ENCODE data around the gene ECI1. TPM values are rescaled to one million over a fixed set of nuclear protein-coding genes. Genes with fewer than 3 reads are reported as not detected.

ECI1 gene
- total and polyA plus RNA-seq, 2 of the 13 experiments (the other 11 are each of a cell fraction or from before 2014, with no cell fraction given): 82.0 to 102 TPM

DNA sequence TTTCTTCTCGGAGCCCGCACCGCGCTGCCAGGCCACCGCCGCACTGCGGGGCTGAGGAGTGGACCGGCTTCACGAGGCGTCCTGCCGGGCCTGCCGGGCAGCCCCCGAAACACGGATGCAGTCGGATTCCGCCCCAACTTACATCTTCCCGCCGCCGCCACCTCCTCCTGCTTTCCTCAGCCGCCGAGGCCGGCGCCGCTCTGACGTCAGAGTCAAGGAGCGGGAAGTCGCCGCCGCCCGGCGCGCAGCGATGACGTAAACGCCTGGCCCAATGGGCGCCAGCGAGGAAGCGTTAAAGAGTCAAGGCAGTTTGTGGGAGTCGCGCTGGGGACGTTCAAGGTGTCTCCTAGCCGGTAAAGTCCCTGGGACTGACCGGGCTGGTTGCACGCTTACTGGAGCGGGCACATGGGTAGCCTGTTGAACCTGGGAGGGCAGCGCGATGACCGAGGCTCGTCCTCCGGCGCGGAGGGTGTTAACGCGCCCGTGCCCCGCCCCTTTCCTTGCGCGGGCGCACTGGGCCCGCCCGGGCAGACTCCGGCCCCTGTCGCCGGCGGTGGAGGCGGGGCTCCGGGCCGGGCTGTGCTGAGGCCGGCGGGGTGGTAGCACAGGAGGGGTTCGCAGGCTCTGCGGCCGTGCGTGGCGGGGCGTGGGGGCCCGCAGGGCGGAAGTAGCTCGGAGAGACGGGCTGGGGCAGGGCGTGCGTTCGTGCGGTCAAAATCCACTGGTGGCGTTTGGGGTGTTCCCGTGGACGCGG lies 16.7 kb upstream of the ECI1 start, which contains the start of gene RNPS1 (continued):
- TF ChIP-seq, protein P1, sequence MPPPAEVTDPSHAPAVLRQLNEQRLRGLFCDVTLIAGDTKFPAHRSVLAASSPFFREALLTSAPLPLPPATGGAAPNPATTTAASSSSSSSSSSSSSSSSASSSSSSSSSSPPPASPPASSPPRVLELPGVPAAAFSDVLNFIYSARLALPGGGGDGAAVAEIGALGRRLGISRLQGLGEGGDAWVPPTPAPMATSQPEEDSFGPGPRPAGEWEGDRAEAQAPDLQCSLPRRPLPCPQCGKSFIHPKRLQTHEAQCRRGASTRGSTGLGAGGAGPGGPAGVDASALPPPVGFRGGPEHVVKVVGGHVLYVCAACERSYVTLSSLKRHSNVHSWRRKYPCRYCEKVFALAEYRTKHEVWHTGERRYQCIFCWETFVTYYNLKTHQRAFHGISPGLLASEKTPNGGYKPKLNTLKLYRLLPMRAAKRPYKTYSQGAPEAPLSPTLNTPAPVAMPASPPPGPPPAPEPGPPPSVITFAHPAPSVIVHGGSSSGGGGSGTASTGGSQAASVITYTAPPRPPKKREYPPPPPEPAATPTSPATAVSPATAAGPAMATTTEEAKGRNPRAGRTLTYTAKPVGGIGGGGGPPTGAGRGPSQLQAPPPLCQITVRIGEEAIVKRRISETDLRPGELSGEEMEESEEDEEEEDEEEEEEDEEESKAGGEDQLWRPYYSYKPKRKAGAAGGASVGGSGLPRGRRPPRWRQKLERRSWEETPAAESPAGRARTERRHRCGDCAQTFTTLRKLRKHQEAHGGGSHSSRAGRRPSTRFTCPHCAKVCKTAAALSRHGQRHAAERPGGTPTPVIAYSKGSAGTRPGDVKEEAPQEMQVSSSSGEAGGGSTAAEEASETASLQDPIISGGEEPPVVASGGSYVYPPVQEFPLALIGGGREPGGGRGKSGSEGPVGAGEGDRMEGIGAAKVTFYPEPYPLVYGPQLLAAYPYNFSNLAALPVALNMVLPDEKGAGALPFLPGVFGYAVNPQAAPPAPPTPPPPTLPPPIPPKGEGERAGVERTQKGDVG (CRISPR knock-in tag; IDR thresholded peaks at IDR 0.05; ENCODE audit: borderline replicate concordance): 0 out of 2 replicates have a peak, but pooled peaks have one; percentile 36
- TF ChIP-seq, protein P2, sequence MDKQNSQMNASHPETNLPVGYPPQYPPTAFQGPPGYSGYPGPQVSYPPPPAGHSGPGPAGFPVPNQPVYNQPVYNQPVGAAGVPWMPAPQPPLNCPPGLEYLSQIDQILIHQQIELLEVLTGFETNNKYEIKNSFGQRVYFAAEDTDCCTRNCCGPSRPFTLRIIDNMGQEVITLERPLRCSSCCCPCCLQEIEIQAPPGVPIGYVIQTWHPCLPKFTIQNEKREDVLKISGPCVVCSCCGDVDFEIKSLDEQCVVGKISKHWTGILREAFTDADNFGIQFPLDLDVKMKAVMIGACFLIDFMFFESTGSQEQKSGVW (CRISPR knock-in tag; IDR thresholded peaks at IDR 0.05; ENCODE audit: borderline replicate concordance): no peak
- TF ChIP-seq ZNF124 (CRISPR knock-in tag; IDR thresholded peaks at IDR 0.05): peak; percentile 67; the same call in 1 of the 2 replicates
- no peak for TF ChIP-seq WIZ (CRISPR knock-in tag; IDR thresholded peaks at IDR 0.05)
- TF ChIP-seq ZBTB42 (CRISPR knock-in tag; IDR thresholded peaks at IDR 0.05): no peak; the same call in 1 of the 2 replicates
- peak; percentile 50; the same call in 1 of the 2 replicates for TF ChIP-seq NCOR1 (IDR thresholded peaks at IDR 0.05; ENCODE audit: borderline replicate concordance, low read length)
- TF ChIP-seq, protein P3, sequence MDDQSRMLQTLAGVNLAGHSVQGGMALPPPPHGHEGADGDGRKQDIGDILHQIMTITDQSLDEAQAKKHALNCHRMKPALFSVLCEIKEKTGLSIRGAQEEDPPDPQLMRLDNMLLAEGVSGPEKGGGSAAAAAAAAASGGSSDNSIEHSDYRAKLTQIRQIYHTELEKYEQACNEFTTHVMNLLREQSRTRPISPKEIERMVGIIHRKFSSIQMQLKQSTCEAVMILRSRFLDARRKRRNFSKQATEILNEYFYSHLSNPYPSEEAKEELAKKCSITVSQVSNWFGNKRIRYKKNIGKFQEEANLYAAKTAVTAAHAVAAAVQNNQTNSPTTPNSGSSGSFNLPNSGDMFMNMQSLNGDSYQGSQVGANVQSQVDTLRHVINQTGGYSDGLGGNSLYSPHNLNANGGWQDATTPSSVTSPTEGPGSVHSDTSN (CRISPR knock-in tag; IDR thresholded peaks at IDR 0.05; ENCODE audit: borderline replicate concordance): no peak
- TF ChIP-seq, protein P4, sequence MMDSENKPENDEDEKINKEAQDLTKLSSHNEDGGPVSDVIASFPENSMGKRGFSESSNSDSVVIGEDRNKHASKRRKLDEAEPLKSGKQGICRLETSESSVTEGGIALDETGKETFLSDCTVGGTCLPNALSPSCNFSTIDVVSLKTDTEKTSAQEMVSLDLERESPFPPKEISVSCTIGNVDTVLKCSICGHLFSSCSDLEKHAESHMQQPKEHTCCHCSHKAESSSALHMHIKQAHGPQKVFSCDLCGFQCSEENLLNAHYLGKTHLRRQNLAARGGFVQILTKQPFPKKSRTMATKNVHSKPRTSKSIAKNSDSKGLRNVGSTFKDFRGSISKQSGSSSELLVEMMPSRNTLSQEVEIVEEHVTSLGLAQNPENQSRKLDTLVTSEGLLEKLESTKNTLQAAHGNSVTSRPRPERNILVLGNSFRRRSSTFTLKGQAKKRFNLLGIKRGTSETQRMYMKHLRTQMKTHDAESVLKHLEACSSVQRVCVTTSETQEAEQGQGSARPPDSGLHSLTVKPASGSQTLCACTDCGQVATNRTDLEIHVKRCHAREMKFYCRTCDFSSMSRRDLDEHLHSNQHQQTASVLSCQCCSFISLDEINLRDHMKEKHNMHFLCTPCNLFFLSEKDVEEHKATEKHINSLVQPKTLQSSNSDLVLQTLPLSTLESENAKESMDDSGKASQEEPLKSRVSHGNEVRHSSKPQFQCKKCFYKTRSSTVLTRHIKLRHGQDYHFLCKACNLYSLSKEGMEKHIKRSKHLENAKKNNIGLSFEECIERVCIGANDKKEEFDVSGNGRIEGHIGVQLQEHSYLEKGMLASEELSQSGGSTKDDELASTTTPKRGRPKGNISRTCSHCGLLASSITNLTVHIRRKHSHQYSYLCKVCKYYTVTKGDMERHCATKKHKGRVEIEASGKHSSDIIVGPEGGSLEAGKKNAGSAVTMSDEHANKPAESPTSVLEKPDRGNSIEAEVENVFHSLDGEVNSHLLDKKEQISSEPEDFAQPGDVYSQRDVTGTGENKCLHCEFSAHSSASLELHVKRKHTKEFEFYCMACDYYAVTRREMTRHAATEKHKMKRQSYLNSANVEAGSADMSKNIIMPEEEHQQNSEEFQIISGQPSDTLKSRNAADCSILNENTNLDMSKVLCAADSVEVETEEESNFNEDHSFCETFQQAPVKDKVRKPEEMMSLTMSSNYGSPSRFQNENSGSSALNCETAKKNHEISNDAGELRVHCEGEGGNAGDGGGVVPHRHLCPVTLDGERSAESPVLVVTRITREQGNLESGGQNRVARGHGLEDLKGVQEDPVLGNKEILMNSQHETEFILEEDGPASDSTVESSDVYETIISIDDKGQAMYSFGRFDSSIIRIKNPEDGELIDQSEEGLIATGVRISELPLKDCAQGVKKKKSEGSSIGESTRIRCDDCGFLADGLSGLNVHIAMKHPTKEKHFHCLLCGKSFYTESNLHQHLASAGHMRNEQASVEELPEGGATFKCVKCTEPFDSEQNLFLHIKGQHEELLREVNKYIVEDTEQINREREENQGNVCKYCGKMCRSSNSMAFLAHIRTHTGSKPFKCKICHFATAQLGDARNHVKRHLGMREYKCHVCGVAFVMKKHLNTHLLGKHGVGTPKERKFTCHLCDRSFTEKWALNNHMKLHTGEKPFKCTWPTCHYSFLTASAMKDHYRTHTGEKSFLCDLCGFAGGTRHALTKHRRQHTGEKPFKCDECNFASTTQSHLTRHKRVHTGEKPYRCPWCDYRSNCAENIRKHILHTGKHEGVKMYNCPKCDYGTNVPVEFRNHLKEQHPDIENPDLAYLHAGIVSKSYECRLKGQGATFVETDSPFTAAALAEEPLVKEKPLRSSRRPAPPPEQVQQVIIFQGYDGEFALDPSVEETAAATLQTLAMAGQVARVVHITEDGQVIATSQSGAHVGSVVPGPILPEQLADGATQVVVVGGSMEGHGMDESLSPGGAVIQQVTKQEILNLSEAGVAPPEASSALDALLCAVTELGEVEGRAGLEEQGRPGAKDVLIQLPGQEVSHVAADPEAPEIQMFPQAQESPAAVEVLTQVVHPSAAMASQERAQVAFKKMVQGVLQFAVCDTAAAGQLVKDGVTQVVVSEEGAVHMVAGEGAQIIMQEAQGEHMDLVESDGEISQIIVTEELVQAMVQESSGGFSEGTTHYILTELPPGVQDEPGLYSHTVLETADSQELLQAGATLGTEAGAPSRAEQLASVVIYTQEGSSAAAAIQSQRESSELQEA (CRISPR knock-in tag; IDR thresholded peaks at IDR 0.05; ENCODE audit: not compliant biosample characterization): peak; percentile 0
- TF ChIP-seq, protein P5, sequence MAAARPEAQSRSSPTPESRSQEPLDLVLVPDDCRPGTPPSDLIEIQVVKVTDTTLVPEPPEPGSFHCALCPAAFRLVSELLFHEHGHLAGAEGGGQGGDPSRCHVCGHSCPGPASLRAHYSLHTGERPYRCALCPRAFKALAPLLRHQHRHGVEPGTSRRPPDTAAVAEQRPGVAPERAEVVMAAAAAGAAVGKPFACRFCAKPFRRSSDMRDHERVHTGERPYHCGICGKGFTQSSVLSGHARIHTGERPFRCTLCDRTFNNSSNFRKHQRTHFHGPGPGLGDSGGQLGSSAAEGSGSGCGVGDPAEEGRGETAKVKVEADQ (CRISPR knock-in tag; IDR thresholded peaks at IDR 0.05; ENCODE audit: borderline replicate concordance): peak; percentile 53; the same call in 1 of the 2 replicates
- TF ChIP-seq, protein P6, sequence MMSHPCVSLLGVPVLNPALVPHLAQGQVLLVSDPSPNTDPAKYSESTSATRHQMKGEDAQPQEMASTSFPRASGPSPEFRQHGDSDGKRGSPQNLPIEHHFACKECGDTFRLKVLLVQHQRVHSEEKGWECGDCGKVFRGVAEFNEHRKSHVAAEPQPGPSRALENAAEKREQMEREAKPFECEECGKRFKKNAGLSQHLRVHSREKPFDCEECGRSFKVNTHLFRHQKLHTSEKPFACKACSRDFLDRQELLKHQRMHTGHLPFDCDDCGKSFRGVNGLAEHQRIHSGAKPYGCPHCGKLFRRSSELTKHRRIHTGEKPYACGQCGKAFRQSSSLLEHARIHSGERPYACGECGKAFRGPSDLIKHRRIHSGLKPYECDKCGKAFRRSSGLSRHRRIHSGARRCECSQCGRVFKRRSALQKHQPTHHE (CRISPR knock-in tag; IDR thresholded peaks at IDR 0.05; ENCODE audit: borderline replicate concordance): peak; percentile 93; the same call in 1 of the 2 replicates

All from HepG2 (cell line).